ENCODE data around the gene SEC31A. TPM values are rescaled to one million over a fixed set of nuclear protein-coding genes. Genes with fewer than 3 reads are reported as not detected.

SEC31A gene
- total and polyA plus RNA-seq, 10 donors: 63.6 to 204 (median 146) TPM

GRCh38 chr4:82852751-82853285 is 38.1 kb downstream of the SEC31A start:
- no peaks in the 10 kb centered on the region for H3K27me3 ChIP-seq (replicated peaks in 1 of 7)
- no peak for DNase-seq
- no peaks in the 10 kb centered on the region for H3K4me1 ChIP-seq
- WGBS, 5 donors: 71 to 74% (median 72%) methylated on average over 5 of the region's 5 CpGs
- TF ChIP-seq CTCF (IDR thresholded peaks at IDR 0.05 in 8 of 11, conservative IDR thresholded peaks at IDR 0.05 in 3 of 11) (no peak), POLR2AphosphoS5 (IDR thresholded peaks at IDR 0.05) (no peak), POLR2A (IDR thresholded peaks at IDR 0.05) (no peak)
- no peak overlapping the region for H3K4me3 ChIP-seq
- no peaks in the 10 kb centered on the region for H3K9me3 ChIP-seq
- H3K27ac ChIP-seq: no peak overlapping the region
- intact Hi-C loops (cut with DNase I; ENCODE audit: low total_unique reads): no loop called here
- peaks cover 4 to 100% (median 88%) of the 10 kb centered on the region in 6 donors for H3K36me3 ChIP-seq

GRCh38 chr4:82851885-82852750 is 38.8 kb downstream of the SEC31A start:
- WGBS, 5 donors: 73 to 96% (median 83%) methylated on average over 1 of the region's 1 CpG

GRCh38 chr4:82851318-82851717 is 39.6 kb downstream of the SEC31A start:
- no peaks in the 10 kb centered on the region for H3K9me3 ChIP-seq
- no peaks in the 10 kb centered on the region for H3K27me3 ChIP-seq (replicated peaks in 1 of 7)
- WGBS, 5 donors: 94 to 98% (median 96%) methylated on average over 2 of the region's 2 CpGs
- no peak overlapping the region for H3K27ac ChIP-seq
- TF ChIP-seq POLR2AphosphoS5 (IDR thresholded peaks at IDR 0.05): no peak
- no peak for TF ChIP-seq CTCF (IDR thresholded peaks at IDR 0.05 in 8 of 11, conservative IDR thresholded peaks at IDR 0.05 in 3 of 11)
- no peak for TF ChIP-seq POLR2A (IDR thresholded peaks at IDR 0.05)
- peaks cover 7 to 100% (median 86%) of the 10 kb centered on the region in 6 donors for H3K36me3 ChIP-seq
- no peaks in the 10 kb centered on the region for H3K4me1 ChIP-seq
- DNase-seq: no peak
- intact Hi-C loops (cut with DNase I; ENCODE audit: low total_unique reads): no loop called here
- H3K4me3 ChIP-seq: no peak overlapping the region

More at GRCh38 chr4:82851885-82852750, 38.8 kb downstream of the SEC31A start:
- Histone ChIP-seq H3K4me3 (no peak overlapping the region), H3K27me3 (replicated peaks in 1 of 7) (no peaks in the 10 kb centered on the region), H3K9me3 (no peaks in the 10 kb centered on the region), H3K4me1 (no peaks in the 10 kb centered on the region), H3K27ac (no peak overlapping the region), H3K36me3 (peaks cover 6 to 100% (median 86%) of the 10 kb centered on the region in 6 donors)
- no peak for TF ChIP-seq POLR2AphosphoS5 (IDR thresholded peaks at IDR 0.05)
- TF ChIP-seq POLR2A (IDR thresholded peaks at IDR 0.05): no peak
- TF ChIP-seq CTCF (IDR thresholded peaks at IDR 0.05 in 8 of 11, conservative IDR thresholded peaks at IDR 0.05 in 3 of 11): peak in 8 of 11 experiments; percentile 12 to 56 (median 44)
- DNase-seq: no peak
- intact Hi-C loops (cut with DNase I; ENCODE audit: low total_unique reads): no loop called here

- Histone ChIP-seq H3K27ac (no peak overlapping the region), H3K4me1 (no peaks in the 10 kb centered on the region), H3K4me3 (no peak overlapping the region), H3K27me3 (replicated peaks in 1 of 7) (no peaks in the 10 kb centered on the region), H3K36me3 (peaks cover 7 to 100% (median 86%) of the 10 kb centered on the region in 6 donors), H3K9me3 (no peaks in the 10 kb centered on the region)
- TF ChIP-seq POLR2AphosphoS5 (IDR thresholded peaks at IDR 0.05): no peak
- TF ChIP-seq POLR2A (IDR thresholded peaks at IDR 0.05): no peak
- TF ChIP-seq CTCF (IDR thresholded peaks at IDR 0.05 in 8 of 11, conservative IDR thresholded peaks at IDR 0.05 in 3 of 11): no peak
- intact Hi-C loops (cut with DNase I; ENCODE audit: low total_unique reads): no loop called here
- no peak for DNase-seq
Observed at GRCh38 chr4:82850684-82851083, 40.3 kb downstream of the SEC31A start.
